K562 (cell line): Measurements from ENCODE around the gene QRICH1. TPM values are rescaled to one million over a fixed set of nuclear protein-coding genes. Genes with fewer than 3 reads are reported as not detected.

Experiments
- BRD9 ChIP-seq: fragments of 450-650 bp; IDR thresholded peaks from 2 replicates; pipeline ENCODE4 v1.6.1; 2018; ENCODE audit warnings: low read depth; ENCODE audit not compliant: partially characterized antibody
- EP400 ChIP-seq: fragments of 450-650 bp; IDR thresholded peaks from 2 replicates; pipeline ENCODE4 v1.6.1; 2017; ENCODE audit warnings: antibody characterized with exemption, mild to moderate bottlenecking, moderate library complexity
- FOXA1 ChIP-seq: fragments of 450-650 bp; IDR thresholded peaks from 2 replicates; pipeline ENCODE4 v1.6.1; 2016; ENCODE audit warnings: mild to moderate bottlenecking, borderline replicate concordance
- GATAD2A ChIP-seq: fragments of 450-650 bp; IDR thresholded peaks from 2 replicates; pipeline ENCODE4 v1.6.1; 2017
- KAT7 ChIP-seq: sonication (generic); formaldehyde crosslinking; IDR thresholded peaks from 2 replicates; pipeline ENCODE4 v1.8.0; 2022; ENCODE audit warnings: missing genetic modification reagents, mild to moderate bottlenecking, borderline replicate concordance
- KLF6 ChIP-seq: fragments of 250-450 bp; sonication (Bioruptor Pico); IDR thresholded peaks from 2 replicates; pipeline ENCODE4 v1.4.0; 2020; ENCODE audit warnings: mild to moderate bottlenecking, moderate library complexity, borderline replicate concordance
- MAX ChIP-seq: sonication (generic); formaldehyde crosslinking; IDR thresholded peaks from 2 replicates; pipeline ENCODE4 v1.9.0; 2022; ENCODE audit warnings: mild to moderate bottlenecking, missing genetic modification reagents
- NRF1 ChIP-seq, 2 experiments: fragments of 450-650 bp; IDR thresholded peaks in 1 of 2; conservative IDR thresholded peaks in 1 of 2; 2 replicates each; pipeline ENCODE4 v1.6.1; 2014; ENCODE audit warnings: mild to moderate bottlenecking in 2 of 2
- PHF8 ChIP-seq: fragments of 200-600 bp; sonication (generic); IDR thresholded peaks from 2 replicates; pipeline ENCODE4 v1.6.1; 2012; ENCODE audit warnings: mixed run types, mild to moderate bottlenecking, inconsistent platforms, low read length, moderate library complexity, borderline replicate concordance
- PML ChIP-seq: IDR thresholded peaks from 2 replicates; pipeline ENCODE4 v1.6.1; 2012; ENCODE audit warnings: low read length, inconsistent platforms
- POLR2AphosphoS5 ChIP-seq: IDR thresholded peaks from 2 replicates; pipeline ENCODE4 v1.6.1; 2011; ENCODE audit warnings: mild to moderate bottlenecking, low read depth, low read length, moderate library complexity; ENCODE audit not compliant: control insufficient read depth, insufficient read depth
- RCOR1 ChIP-seq, 2 experiments: IDR thresholded peaks; 2 replicates each; pipeline ENCODE4 v1.6.1; 2012; ENCODE audit warnings: low read depth in 2 of 2, low read length in 2 of 2, borderline replicate concordance in 1 of 2, improper control_type of control experiment in 1 of 2
- SFPQ ChIP-seq: fragments of 200-400 bp; formaldehyde crosslinking; IDR thresholded peaks from 2 replicates; pipeline ENCODE4 v1.6.1; 2017; ENCODE audit warnings: mild to moderate bottlenecking, low read depth, low read length, moderate library complexity
- SIN3A ChIP-seq, 2 experiments: fragments of 150-350 bp in 1 of 2; IDR thresholded peaks; 2 replicates each; pipeline ENCODE4 v1.6.1; 2011 to 2016; ENCODE audit warnings: borderline replicate concordance in 2 of 2, low read depth in 2 of 2, low read length in 2 of 2, mild to moderate bottlenecking in 2 of 2, moderate library complexity in 2 of 2; ENCODE audit not compliant: control insufficient read depth in 1 of 2
- SMAD4 ChIP-seq: fragments of 250-450 bp; sonication (Bioruptor Pico); conservative IDR thresholded peaks from 2 replicates; pipeline ENCODE4 v1.8.0; 2021; ENCODE audit warnings: inconsistent platforms, mild to moderate bottlenecking, moderate library complexity
- TEAD1 ChIP-seq, 2 experiments: fragments of 450-650 bp in 1 of 2; sonication (generic) in 1 of 2; formaldehyde crosslinking; IDR thresholded peaks; 2 replicates each; pipeline versions ENCODE4 v1.4.0 to v1.8.0; 2020 to 2022; ENCODE audit warnings: mild to moderate bottlenecking in 2 of 2, missing genetic modification reagents in 1 of 2
- ZBTB17 ChIP-seq: fragments of 450-650 bp; formaldehyde crosslinking; IDR thresholded peaks from 2 replicates; pipeline ENCODE4 v1.4.0; 2020; ENCODE audit warnings: mild to moderate bottlenecking
- ZNF586 ChIP-seq: fragments of 450-650 bp; formaldehyde crosslinking; conservative IDR thresholded peaks from 2 replicates; pipeline ENCODE4 v1.4.0; 2020; ENCODE audit warnings: mild to moderate bottlenecking, moderate library complexity
- polyA plus RNA-seq, 8 experiments: library from polyadenylated mRNA; depleted of rRNA in 4 of 8; stranded (reverse) in 5 of 8; unstranded in 3 of 8; fragments of >200 nt; fragmentation: Nextera tagmentation in 2 of 8; fragmentation: Illumina TruSeq in 1 of 8; extraction: Ambion mirVana in 2 of 8; extraction: Trizol in 1 of 8; gene quantifications; 2 replicates each; pipeline versions ENCODE4 v1.2.1 to v1.2.3, GENCODE V29; 2011 to 2014; ENCODE audit warnings: inconsistent platforms in 1 of 8, missing spikeins in 1 of 8
- total RNA-seq, 7 experiments: library from RNA; depleted of rRNA in 6 of 7; stranded (reverse); fragments of >200 nt in 6 of 7; fragmentation: Illumina TruSeq in 2 of 7; extraction: Trizol in 2 of 7; gene quantifications; 2 replicates each; pipeline versions ENCODE4 v1.2.1 to v1.2.3, GENCODE V29; 2011 to 2021; ENCODE audit warnings: low replicate concordance in 1 of 7
- TF ChIP-seq, protein P1 (sequence below), 3 experiments: IDR thresholded peaks in 2 of 3; conservative IDR thresholded peaks in 1 of 3; 2 replicates each; pipeline ENCODE4 v1.5.1; 2011 to 2012; ENCODE audit warnings: low read length in 3 of 3, mild to moderate bottlenecking in 3 of 3, control low read depth in 2 of 3, improper control_type of control experiment in 1 of 3, inconsistent platforms in 1 of 3, low read depth in 1 of 3, mixed read lengths in 1 of 3, moderate library complexity in 1 of 3; ENCODE audit not compliant: insufficient read depth in 2 of 3
- TF ChIP-seq, protein P2 (sequence below): fragments of 450-650 bp; IDR thresholded peaks from 2 replicates; pipeline ENCODE4 v1.6.1; 2017; ENCODE audit warnings: antibody characterized with exemption

Gene QRICH1
- total and polyA plus RNA-seq, 9 of the 15 experiments (the other 6 are each of a cell fraction or from before 2014, with no cell fraction given), result 20.1 to 99.2 (median 56.7) TPM

DNA sequence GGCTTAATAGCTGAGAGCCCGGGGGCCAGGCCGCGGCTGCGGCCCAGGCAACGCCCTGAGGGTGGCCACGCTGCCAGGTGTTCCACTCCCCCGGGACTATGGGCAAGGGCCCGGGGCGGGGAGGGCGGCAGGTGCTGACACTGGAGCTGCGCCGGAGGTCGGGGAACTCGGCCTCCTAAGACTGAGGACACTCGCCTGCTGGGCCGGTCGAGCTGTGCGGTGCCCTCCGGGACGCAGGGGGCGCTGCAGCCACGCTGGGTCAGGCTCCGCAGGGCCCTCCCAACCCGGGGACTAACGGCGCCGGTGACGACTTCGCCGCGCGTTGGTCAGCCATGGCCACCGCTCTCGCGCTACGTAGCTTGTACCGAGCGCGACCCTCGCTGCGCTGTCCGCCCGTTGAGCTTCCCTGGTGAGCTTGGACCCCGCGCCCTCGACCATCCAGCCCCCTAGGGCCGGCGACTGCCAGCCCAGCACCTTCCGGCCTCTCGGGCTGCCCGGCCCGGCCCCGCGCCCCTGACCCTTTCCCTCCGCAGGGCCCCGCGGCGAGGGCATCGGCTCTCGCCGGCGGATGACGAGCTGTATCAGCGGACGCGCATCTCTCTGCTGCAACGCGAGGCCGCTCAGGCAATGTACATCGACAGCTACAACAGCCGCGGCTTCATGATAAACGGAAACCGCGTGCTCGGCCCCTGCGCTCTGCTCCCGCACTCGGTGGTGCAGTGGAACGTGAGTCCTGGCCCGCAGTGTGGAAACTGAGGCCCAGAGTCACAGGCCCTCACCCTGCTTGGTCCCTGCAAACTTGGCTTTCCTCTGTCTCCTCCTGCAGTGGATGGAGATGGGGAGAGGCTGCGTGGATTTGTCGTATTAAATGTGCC is 71.8 kb downstream of the QRICH1 start, which contains the start of gene NDUFAF3 (continued):
- TF ChIP-seq, protein P1, sequence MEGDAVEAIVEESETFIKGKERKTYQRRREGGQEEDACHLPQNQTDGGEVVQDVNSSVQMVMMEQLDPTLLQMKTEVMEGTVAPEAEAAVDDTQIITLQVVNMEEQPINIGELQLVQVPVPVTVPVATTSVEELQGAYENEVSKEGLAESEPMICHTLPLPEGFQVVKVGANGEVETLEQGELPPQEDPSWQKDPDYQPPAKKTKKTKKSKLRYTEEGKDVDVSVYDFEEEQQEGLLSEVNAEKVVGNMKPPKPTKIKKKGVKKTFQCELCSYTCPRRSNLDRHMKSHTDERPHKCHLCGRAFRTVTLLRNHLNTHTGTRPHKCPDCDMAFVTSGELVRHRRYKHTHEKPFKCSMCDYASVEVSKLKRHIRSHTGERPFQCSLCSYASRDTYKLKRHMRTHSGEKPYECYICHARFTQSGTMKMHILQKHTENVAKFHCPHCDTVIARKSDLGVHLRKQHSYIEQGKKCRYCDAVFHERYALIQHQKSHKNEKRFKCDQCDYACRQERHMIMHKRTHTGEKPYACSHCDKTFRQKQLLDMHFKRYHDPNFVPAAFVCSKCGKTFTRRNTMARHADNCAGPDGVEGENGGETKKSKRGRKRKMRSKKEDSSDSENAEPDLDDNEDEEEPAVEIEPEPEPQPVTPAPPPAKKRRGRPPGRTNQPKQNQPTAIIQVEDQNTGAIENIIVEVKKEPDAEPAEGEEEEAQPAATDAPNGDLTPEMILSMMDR (IDR thresholded peaks at IDR 0.05 in 2 of 3, conservative IDR thresholded peaks at IDR 0.05 in 1 of 3; ENCODE audit: insufficient read depth in 2 of 3, low read depth in 1 of 3, low read length in 3 of 3), result peak; percentile 79 to 83 (median 82)
- TF ChIP-seq, protein P2, sequence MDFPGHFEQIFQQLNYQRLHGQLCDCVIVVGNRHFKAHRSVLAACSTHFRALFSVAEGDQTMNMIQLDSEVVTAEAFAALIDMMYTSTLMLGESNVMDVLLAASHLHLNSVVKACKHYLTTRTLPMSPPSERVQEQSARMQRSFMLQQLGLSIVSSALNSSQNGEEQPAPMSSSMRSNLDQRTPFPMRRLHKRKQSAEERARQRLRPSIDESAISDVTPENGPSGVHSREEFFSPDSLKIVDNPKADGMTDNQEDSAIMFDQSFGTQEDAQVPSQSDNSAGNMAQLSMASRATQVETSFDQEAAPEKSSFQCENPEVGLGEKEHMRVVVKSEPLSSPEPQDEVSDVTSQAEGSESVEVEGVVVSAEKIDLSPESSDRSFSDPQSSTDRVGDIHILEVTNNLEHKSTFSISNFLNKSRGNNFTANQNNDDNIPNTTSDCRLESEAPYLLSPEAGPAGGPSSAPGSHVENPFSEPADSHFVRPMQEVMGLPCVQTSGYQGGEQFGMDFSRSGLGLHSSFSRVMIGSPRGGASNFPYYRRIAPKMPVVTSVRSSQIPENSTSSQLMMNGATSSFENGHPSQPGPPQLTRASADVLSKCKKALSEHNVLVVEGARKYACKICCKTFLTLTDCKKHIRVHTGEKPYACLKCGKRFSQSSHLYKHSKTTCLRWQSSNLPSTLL, result no peak
- TF ChIP-seq FOXA1 (no peak), TEAD1 (CRISPR knock-in tag; IDR thresholded peaks at IDR 0.05) (peak in 1 of 2 experiments; percentile 78; a peak in 2 of 4 replicates), POLR2AphosphoS5 (peak; percentile 50), SIN3A (IDR thresholded peaks at IDR 0.05; ENCODE audit: borderline replicate concordance in 2 of 2, control insufficient read depth in 1 of 2, low read depth in 2 of 2, low read length in 2 of 2) (peak; percentile 15 to 33; a peak in 1 of 4 replicates), KAT7 (CRISPR knock-in tag) (0 out of 2 replicates have a peak, but pooled peaks have one; percentile 3), SFPQ (no peak), PHF8 (peak; percentile 81; the same call in 1 of the 2 replicates), EP400 (peak; percentile 84), PML (peak; percentile 51), KLF6 (CRISPR knock-in tag) (peak; percentile 54; the same call in 1 of the 2 replicates), GATAD2A (peak; percentile 23; the same call in 1 of the 2 replicates), SMAD4 (CRISPR knock-in tag) (0 out of 2 replicates have a peak, but pooled peaks have one; percentile 64), ZNF586 (CRISPR knock-in tag) (no peak), MAX (CRISPR knock-in tag) (peak; percentile 62), ZBTB17 (CRISPR knock-in tag) (no peak; the same call in 1 of the 2 replicates), BRD9 (peak; percentile 23), NRF1 (conservative IDR thresholded peaks at IDR 0.05 in 1 of 2, IDR thresholded peaks at IDR 0.05 in 1 of 2) (peak; percentile 83 to 85), RCOR1 (IDR thresholded peaks at IDR 0.05; ENCODE audit: borderline replicate concordance in 1 of 2, low read depth in 2 of 2, low read length in 2 of 2) (peak in 1 of 2 experiments; percentile 20; a peak in 1 of 4 replicates)
